Endothelial cell (in vitro differentiated cells): Measurements from ENCODE around the gene MTCH2. TPM values are rescaled to one million over a fixed set of nuclear protein-coding genes. Genes with fewer than 3 reads are reported as not detected.
A peak's percentile ranks its signal among the peaks of the same experiment; 100 is the strongest.

Experiments
- DNase-seq: peaks from one replicate; pipeline ENCODE4 v3.0.0; 2021; ENCODE audit warnings: low spot score
- H3K27ac Mint-ChIP-seq: one replicate; pipeline ENCODE4 v1.8.0; 2021; ENCODE audit warnings: mixed read lengths, inconsistent platforms; ENCODE audit not compliant: unreplicated experiment
- H3K27me3 Mint-ChIP-seq: one replicate; pipeline ENCODE4 v1.8.0; 2021; ENCODE audit warnings: mild to moderate bottlenecking, moderate library complexity, mixed read lengths, inconsistent platforms; ENCODE audit not compliant: unreplicated experiment
- H3K36me3 Mint-ChIP-seq: one replicate; pipeline ENCODE4 v1.8.0; 2021; ENCODE audit warnings: mild to moderate bottlenecking, low read depth, mixed read lengths, inconsistent platforms; ENCODE audit not compliant: unreplicated experiment
- H3K4me1 Mint-ChIP-seq: one replicate; pipeline ENCODE4 v1.8.0; 2021; ENCODE audit warnings: mild to moderate bottlenecking, mixed read lengths, inconsistent platforms; ENCODE audit not compliant: unreplicated experiment
- H3K4me3 Mint-ChIP-seq: one replicate; pipeline ENCODE4 v1.8.0; 2021; ENCODE audit warnings: mild to moderate bottlenecking, mixed read lengths, inconsistent platforms; ENCODE audit not compliant: unreplicated experiment
- H3K9me3 Mint-ChIP-seq: one replicate; pipeline ENCODE4 v1.8.0; 2021; ENCODE audit warnings: mixed read lengths, inconsistent platforms; ENCODE audit not compliant: unreplicated experiment
- total RNA-seq: library from RNA; stranded (reverse); fragmentation: NEBNext Ultra II Directional; extraction: Animal tissue kit (Norgen Biotek cat#: 25700); gene quantifications from one replicate; pipeline ENCODE4 v1.2.1, GENCODE V29; 2021; ENCODE audit not compliant: unreplicated experiment
- TF ChIP-seq, protein P1 (sequence below): fragments of 200-600 bp; sonication (generic); IDR thresholded peaks from one replicate; pipeline ENCODE4 v1.5.0; 2021; ENCODE audit warnings: antibody characterized with exemption; ENCODE audit not compliant: unreplicated experiment

The MTCH2 gene
- total RNA-seq, 1 donor from 2014 or later = 109 TPM

GRCh38 chr11:47656260-47656885 is 14.0 kb upstream of the MTCH2 start:
- no peak for DNase-seq
- H3K4me1 Mint-ChIP-seq = no peaks in the 10 kb centered on the region
- H3K36me3 Mint-ChIP-seq = peaks cover 7% of the 10 kb centered on the region
- TF ChIP-seq, protein P1, sequence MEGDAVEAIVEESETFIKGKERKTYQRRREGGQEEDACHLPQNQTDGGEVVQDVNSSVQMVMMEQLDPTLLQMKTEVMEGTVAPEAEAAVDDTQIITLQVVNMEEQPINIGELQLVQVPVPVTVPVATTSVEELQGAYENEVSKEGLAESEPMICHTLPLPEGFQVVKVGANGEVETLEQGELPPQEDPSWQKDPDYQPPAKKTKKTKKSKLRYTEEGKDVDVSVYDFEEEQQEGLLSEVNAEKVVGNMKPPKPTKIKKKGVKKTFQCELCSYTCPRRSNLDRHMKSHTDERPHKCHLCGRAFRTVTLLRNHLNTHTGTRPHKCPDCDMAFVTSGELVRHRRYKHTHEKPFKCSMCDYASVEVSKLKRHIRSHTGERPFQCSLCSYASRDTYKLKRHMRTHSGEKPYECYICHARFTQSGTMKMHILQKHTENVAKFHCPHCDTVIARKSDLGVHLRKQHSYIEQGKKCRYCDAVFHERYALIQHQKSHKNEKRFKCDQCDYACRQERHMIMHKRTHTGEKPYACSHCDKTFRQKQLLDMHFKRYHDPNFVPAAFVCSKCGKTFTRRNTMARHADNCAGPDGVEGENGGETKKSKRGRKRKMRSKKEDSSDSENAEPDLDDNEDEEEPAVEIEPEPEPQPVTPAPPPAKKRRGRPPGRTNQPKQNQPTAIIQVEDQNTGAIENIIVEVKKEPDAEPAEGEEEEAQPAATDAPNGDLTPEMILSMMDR = no peak
- H3K4me3 Mint-ChIP-seq = peak overlapping the region; percentile 57
- H3K9me3 Mint-ChIP-seq = no peaks in the 10 kb centered on the region
- no peaks in the 10 kb centered on the region for H3K27me3 Mint-ChIP-seq
- H3K27ac Mint-ChIP-seq = no peak overlapping the region

GRCh38 chr11:47651818-47652469 is 9.6 kb upstream of the MTCH2 start:
- TF ChIP-seq, protein P1 = no peak
- no peaks in the 10 kb centered on the region for H3K9me3 Mint-ChIP-seq
- H3K4me3 Mint-ChIP-seq = no peak overlapping the region
- no peaks in the 10 kb centered on the region for H3K4me1 Mint-ChIP-seq
- no peaks in the 10 kb centered on the region for H3K27me3 Mint-ChIP-seq
- H3K27ac Mint-ChIP-seq = no peak overlapping the region
- no peak for DNase-seq
- H3K36me3 Mint-ChIP-seq = peaks cover 8% of the 10 kb centered on the region

DNA sequence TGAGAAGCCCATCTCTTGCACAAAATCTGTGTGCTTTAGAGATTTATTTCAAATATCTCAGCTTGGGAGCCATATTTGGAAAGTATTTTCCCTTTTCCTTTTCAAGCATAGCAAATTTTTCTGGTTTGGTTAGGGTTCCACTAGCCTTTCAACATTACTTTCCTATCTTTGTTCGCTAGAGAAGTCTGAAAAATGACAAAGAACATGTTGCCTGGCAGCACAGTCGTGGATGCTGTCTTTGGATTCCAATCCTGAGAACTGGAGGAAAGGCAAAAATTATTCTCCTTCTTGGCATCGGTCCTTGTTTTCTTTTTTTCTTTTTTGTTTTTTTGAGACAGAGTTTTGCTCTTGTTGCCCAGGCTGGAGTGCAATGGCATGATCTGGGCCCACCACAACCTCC is 6.9 kb upstream of the MTCH2 start:
- H3K4me3 Mint-ChIP-seq = no peak overlapping the region
- no peaks in the 10 kb centered on the region for H3K4me1 Mint-ChIP-seq
- TF ChIP-seq, protein P1 = no peak
- H3K27me3 Mint-ChIP-seq = peaks cover 3% of the 10 kb centered on the region
- no peaks in the 10 kb centered on the region for H3K9me3 Mint-ChIP-seq
- peaks cover 8% of the 10 kb centered on the region for H3K36me3 Mint-ChIP-seq
- no peak overlapping the region for H3K27ac Mint-ChIP-seq
- no peak for DNase-seq

DNA sequence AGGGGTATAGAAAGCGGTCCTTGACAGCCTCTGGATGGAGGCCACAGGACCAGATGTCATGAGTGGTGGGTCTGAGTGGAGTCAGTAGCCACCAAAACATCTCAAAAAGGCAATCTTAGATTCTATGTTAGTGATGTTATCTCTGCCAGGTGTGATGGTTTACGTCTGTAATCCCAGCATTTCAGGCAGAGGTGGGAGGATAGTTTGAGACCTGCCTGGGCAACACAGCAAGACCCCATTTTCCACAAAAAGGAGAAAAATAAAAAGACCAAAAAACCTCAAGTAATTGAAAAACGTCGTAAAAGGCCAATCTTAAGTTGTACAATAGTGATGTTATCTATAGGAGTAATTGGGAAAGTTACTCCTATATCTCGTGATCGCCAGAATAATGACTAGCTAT is 3.7 kb upstream of the MTCH2 start:
- H3K4me1 Mint-ChIP-seq = peaks cover 9% of the 10 kb centered on the region
- TF ChIP-seq, protein P1 = no peak
- no peak for DNase-seq
- H3K4me3 Mint-ChIP-seq = no peak overlapping the region
- H3K9me3 Mint-ChIP-seq = no peaks in the 10 kb centered on the region
- H3K36me3 Mint-ChIP-seq = peaks cover 4% of the 10 kb centered on the region
- H3K27ac Mint-ChIP-seq = no peak overlapping the region
- H3K27me3 Mint-ChIP-seq = peaks cover 15% of the 10 kb centered on the region

DNA sequence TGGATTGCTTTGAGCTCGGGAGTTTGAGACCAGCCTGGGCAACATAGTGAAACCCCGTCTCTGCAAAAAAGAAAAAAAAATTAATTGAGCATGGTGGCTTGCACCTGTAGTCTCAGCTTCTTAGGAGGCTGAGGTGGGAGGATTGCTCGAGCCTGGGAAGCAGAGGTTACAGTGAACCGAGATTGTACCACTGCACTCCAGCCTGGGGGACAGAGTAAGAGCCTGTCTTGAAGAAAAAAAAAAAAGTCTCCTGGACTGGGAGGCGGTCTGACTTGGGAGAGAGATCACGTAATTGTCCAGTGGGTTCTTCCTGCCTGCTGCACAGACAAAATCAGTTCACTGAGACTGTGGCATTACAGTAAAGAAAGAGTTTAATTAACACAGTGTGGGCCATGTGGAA is 3.1 kb upstream of the MTCH2 start:
- H3K27me3 Mint-ChIP-seq = peaks cover 15% of the 10 kb centered on the region
- no peak overlapping the region for H3K4me3 Mint-ChIP-seq
- peaks cover 4% of the 10 kb centered on the region for H3K36me3 Mint-ChIP-seq
- TF ChIP-seq, protein P1 = no peak
- H3K9me3 Mint-ChIP-seq = no peaks in the 10 kb centered on the region
- peaks cover 9% of the 10 kb centered on the region for H3K4me1 Mint-ChIP-seq
- no peak overlapping the region for H3K27ac Mint-ChIP-seq
- no peak for DNase-seq
